GM18507 (cell line): ENCODE data around the gene CCDC7.
"Not testable (repeated sequence)": the region's sequence is repeated elsewhere in the genome, so short reads cannot be mapped to it uniquely, and the experiment has no call there.

Source experiments
- DNase-seq: peaks from one replicate; pipeline ENCODE4 v3.0.0; 2011; ENCODE audit warnings: low read depth; ENCODE audit not compliant: insufficient read length; ENCODE audit errors: extremely low spot score
- FAIRE-seq: peaks from 2 replicates; lab custom pipeline; 2011; peaks lifted over from hg19 to GRCh38; lab: Jason Lieb, UNC

CCDC7 gene

DNA sequence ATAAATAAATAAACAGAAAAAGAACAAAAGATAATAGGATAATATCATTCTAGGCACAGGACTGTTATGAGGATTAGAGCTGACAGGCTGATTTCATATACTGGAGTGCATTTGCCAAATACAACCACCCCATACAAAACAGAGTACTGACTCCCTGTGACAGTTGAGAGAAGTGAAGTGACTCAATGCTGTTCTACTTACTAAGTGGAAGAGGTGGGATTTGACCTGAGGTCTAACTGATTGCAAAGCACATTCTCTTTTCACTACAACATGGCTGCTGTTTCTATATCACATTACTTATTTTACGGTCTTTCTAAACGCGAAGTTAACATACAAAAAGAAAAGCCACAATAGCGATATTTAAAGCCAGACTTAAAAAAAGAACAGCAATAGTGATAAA is 460.7 kb downstream of the CCDC7 start:
- DNase-seq (no peak), FAIRE-seq (no peak)

DNA sequence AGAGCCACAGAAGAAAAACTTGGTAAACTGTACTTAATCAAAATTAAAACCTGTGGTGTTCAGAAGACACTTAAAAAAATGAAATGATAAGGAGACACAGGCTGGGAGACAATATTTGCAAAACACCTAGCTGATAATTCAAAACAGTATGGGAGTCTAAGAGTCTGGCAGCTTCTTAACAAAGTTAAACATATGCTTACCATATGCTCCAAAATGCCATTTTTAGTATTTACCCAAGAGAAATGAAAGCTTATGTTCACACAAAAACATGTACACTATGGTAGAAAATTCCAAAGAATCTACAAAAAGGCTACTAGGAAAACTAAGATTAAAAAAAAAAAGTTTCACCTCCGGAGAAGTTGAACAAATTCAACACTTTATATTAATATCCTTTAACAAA is 463.5 kb downstream of the CCDC7 start:
- FAIRE-seq (no peak), DNase-seq (no peak)

GRCh38 chr10:32909970-32910369 is 464.0 kb downstream of the CCDC7 start:
- not testable (repeated sequence) for FAIRE-seq, DNase-seq

DNA sequence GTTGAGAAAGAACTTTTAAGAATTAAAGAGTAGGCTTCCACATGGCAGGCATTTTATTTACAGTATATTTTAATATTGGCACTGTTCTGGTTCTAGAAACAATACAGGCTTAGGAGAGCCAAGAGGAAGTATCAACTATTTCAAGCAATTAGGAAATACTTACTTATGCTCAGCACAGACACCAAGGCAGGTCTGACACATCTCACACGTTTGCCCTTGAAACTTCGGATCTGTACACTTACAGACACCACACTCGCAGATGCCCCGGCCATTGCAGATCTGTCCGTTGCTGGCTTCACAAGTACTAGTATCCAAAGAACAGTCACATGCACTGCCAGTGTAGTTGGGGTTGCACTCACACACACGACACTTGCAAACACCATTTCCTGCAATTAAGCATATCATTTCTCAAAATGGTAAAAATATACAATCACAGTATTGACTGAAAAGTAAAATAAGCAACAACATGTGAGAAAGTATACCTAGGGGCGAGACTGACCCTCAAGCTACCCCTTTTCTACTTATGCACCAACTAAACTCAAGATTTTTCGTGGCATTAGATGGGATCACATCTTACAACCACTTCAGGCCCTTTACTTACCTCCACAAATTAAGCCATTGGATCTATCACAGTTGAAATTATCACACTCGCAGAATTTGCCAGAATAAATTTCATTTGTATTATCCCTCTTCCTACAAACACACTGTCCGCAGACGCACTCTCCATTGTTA is 465.5 kb downstream of the CCDC7 start:
- no peak for DNase-seq
- no peak for FAIRE-seq

- not testable (repeated sequence) for DNase-seq
Observed at GRCh38 chr10:32917817-32918216, 471.9 kb downstream of the CCDC7 start.

GRCh38 chr10:32922170-32922569 is 476.2 kb downstream of the CCDC7 start:
- DNase-seq (no peak), FAIRE-seq (no peak)

More at GRCh38 chr10:32917817-32918216, 471.9 kb downstream of the CCDC7 start:
- not testable (repeated sequence) for FAIRE-seq

GRCh38 chr10:32923134-32923533 is 477.2 kb downstream of the CCDC7 start:
- no peak for DNase-seq
- FAIRE-seq: no peak

- DNase-seq: no peak
- FAIRE-seq: no peak
Observed at GRCh38 chr10:32923849-32924248, 477.9 kb downstream of the CCDC7 start.
